ENCODE measurements around the gene OBSCN.

The OBSCN gene

DNA sequence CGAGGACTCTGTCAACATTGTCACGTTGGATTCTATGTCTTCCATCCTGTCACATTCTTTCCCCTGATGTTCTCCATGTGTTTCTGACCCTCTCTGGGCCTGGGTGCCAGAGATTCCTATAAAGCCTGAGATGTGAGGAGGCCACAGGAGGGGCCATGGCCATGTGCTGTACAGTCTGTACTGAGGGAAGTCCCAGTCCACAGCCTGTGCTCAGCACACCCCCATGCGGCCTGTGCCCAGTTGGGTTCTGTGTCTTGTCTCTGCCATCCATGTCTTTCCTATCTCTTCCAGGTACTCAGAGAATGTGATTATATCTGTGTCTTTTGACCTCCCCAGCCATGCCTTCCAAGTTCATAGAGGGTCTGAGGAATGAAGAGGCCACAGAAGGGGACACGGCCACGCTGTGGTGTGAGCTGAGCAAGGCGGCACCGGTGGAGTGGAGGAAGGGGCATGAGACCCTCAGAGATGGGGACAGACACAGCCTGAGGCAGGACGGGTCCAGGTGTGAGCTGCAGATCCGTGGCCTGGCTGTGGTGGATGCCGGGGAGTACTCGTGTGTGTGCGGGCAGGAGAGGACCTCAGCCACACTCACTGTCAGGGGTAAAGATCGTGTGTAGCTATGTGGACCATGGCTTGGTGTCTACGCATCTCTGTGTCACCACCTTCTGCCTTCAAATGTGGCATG lies 86.1 kb downstream of the OBSCN start:
- H3K27ac ChIP-seq: no peak overlapping the region
- TF ChIP-seq ZFX (IDR thresholded peaks at IDR 0.05; ENCODE audit: borderline replicate concordance): no peak
- TF ChIP-seq, protein P1, sequence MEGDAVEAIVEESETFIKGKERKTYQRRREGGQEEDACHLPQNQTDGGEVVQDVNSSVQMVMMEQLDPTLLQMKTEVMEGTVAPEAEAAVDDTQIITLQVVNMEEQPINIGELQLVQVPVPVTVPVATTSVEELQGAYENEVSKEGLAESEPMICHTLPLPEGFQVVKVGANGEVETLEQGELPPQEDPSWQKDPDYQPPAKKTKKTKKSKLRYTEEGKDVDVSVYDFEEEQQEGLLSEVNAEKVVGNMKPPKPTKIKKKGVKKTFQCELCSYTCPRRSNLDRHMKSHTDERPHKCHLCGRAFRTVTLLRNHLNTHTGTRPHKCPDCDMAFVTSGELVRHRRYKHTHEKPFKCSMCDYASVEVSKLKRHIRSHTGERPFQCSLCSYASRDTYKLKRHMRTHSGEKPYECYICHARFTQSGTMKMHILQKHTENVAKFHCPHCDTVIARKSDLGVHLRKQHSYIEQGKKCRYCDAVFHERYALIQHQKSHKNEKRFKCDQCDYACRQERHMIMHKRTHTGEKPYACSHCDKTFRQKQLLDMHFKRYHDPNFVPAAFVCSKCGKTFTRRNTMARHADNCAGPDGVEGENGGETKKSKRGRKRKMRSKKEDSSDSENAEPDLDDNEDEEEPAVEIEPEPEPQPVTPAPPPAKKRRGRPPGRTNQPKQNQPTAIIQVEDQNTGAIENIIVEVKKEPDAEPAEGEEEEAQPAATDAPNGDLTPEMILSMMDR (IDR thresholded peaks at IDR 0.05): no peak

DNA sequence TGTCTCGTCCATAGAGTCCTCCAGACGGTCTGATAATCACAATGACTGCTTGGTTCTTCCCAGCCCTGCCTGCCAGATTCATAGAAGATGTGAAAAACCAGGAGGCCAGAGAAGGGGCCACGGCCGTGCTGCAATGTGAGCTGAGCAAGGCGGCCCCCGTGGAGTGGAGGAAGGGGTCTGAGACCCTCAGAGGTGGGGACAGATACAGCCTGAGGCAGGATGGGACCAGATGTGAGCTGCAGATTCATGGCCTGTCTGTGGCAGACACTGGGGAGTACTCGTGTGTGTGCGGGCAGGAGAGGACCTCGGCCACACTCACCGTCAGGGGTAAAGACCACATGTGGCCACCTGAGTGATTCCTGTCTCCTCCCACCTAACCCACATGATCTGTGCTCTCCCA lies 86.9 kb downstream of the OBSCN start:
- TF ChIP-seq, protein P1 (IDR thresholded peaks at IDR 0.05): no peak
- TF ChIP-seq ZFX (IDR thresholded peaks at IDR 0.05; ENCODE audit: borderline replicate concordance): no peak
- no peak overlapping the region for H3K27ac ChIP-seq

DNA sequence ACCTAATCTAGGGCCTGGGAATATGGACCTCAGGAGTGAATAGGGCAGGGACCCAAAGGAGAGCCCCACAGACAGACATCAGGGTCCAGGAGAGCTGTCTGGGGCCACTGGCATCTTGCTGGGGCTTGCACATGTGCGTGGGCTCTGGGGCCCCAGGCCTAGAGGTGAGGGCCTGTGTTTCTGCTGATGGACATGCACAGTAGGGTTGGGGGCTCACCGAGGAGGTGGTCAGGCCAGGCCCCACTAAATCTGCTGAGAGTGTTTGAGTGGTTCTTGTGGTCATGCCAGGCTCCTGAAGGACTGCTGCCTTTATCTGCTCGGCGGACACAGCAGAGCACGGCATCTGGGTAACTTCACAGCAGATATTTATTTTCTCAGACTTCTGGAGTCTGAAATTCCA lies 87.4 kb downstream of the OBSCN start:
- H3K27ac ChIP-seq: no peak overlapping the region
- no peak for TF ChIP-seq ZFX (IDR thresholded peaks at IDR 0.05; ENCODE audit: borderline replicate concordance)
- TF ChIP-seq, protein P1 (IDR thresholded peaks at IDR 0.05): no peak

GRCh38 chr1:228295981-228296380 lies 88.1 kb downstream of the OBSCN start:
- TF ChIP-seq ZFX (IDR thresholded peaks at IDR 0.05; ENCODE audit: borderline replicate concordance): no peak
- TF ChIP-seq, protein P1 (IDR thresholded peaks at IDR 0.05): no peak
- no peak overlapping the region for H3K27ac ChIP-seq

- TF ChIP-seq ZFX (IDR thresholded peaks at IDR 0.05; ENCODE audit: borderline replicate concordance): no peak
- TF ChIP-seq, protein P1 (IDR thresholded peaks at IDR 0.05): no peak
- no peak overlapping the region for H3K27ac ChIP-seq
Observed at GRCh38 chr1:228297242-228297641, 89.4 kb downstream of the OBSCN start.

GRCh38 chr1:228297822-228298221 lies 90.0 kb downstream of the OBSCN start:
- no peak overlapping the region for H3K27ac ChIP-seq
- TF ChIP-seq, protein P1 (IDR thresholded peaks at IDR 0.05): no peak
- no peak for TF ChIP-seq ZFX (IDR thresholded peaks at IDR 0.05; ENCODE audit: borderline replicate concordance)

DNA sequence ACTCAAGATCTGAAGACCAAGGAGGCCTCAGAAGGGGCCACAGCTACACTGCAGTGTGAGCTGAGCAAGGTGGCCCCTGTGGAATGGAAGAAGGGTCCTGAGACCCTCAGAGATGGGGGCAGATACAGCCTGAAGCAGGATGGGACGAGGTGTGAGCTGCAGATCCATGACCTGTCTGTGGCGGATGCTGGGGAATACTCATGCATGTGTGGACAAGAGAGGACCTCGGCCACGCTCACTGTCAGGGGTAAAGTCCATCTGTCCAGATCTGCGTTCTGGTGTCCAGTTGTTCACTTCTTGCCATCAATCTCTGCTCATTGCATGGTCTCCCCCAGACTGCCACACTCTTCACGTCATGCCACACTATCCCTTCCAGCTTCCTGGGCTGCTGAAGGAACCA lies 90.6 kb downstream of the OBSCN start:
- H3K27ac ChIP-seq: no peak overlapping the region
- TF ChIP-seq, protein P1 (IDR thresholded peaks at IDR 0.05): no peak
- no peak for TF ChIP-seq ZFX (IDR thresholded peaks at IDR 0.05; ENCODE audit: borderline replicate concordance)

All from 22Rv1 (cell line).